Neuron (in vitro differentiated cells): Measurements from ENCODE around the gene TCF20.

Experiments
- H2AFZ ChIP-seq: one replicate; pipeline ENCODE4 v1.6.1; 2013; ENCODE audit warnings: low read depth, mild to moderate bottlenecking, inconsistent platforms, low read length, moderate library complexity
- H3K27me3 ChIP-seq: one replicate; pipeline ENCODE4 v1.6.1; 2013; ENCODE audit warnings: low read length; ENCODE audit not compliant: insufficient read depth
- H3K36me3 ChIP-seq: one replicate; pipeline ENCODE4 v1.6.1; 2013; ENCODE audit warnings: low read length; ENCODE audit not compliant: insufficient read depth
- H3K4me1 ChIP-seq: one replicate; pipeline ENCODE4 v1.6.1; 2013; ENCODE audit warnings: low read length; ENCODE audit not compliant: insufficient read depth
- H3K4me3 ChIP-seq: 2 replicates; pipeline ENCODE4 v1.5.1; 2013; ENCODE audit warnings: mild to moderate bottlenecking, low read length, moderate library complexity
- H3K9me3 ChIP-seq: one replicate; pipeline ENCODE4 v1.6.1; 2013; ENCODE audit warnings: low read length

TCF20 gene

GRCh38 chr22:42272431-42272999 is 2.1 kb upstream of the TCF20 start:
- Histone ChIP-seq H2AFZ (no peak overlapping the region), H3K36me3 (no peaks in the 10 kb centered on the region), H3K9me3 (no peaks in the 10 kb centered on the region), H3K4me1 (peaks cover 60% of the 10 kb centered on the region), H3K27me3 (no peaks in the 10 kb centered on the region), H3K4me3 (no peak overlapping the region)

GRCh38 chr22:42271906-42272305 is 1.5 kb upstream of the TCF20 start:
- Histone ChIP-seq H2AFZ (no peak overlapping the region), H3K27me3 (no peaks in the 10 kb centered on the region), H3K4me1 (peaks cover 59% of the 10 kb centered on the region), H3K36me3 (no peaks in the 10 kb centered on the region), H3K9me3 (no peaks in the 10 kb centered on the region), H3K4me3 (no peak overlapping the region)

GRCh38 chr22:42271191-42271813 is 849 bp upstream of the TCF20 start:
- H3K4me3 ChIP-seq: no peak overlapping the region
- no peaks in the 10 kb centered on the region for H3K9me3 ChIP-seq
- no peak overlapping the region for H2AFZ ChIP-seq
- no peaks in the 10 kb centered on the region for H3K36me3 ChIP-seq
- H3K27me3 ChIP-seq: no peaks in the 10 kb centered on the region
- H3K4me1 ChIP-seq: peaks cover 54% of the 10 kb centered on the region

- Histone ChIP-seq H3K36me3 (no peaks in the 10 kb centered on the region), H3K4me1 (peaks cover 45% of the 10 kb centered on the region)
Observed at GRCh38 chr22:42270176-42270509, 310 bp downstream of the TCF20 start.

GRCh38 chr22:42269432-42270175 is 849 bp downstream of the TCF20 start:
- peak overlapping the region; percentile 90 for H3K4me3 ChIP-seq
- no peaks in the 10 kb centered on the region for H3K36me3 ChIP-seq
- H3K9me3 ChIP-seq: no peaks in the 10 kb centered on the region
- peak overlapping the region; percentile 9 for H2AFZ ChIP-seq
- H3K27me3 ChIP-seq: no peaks in the 10 kb centered on the region
- H3K4me1 ChIP-seq: peaks cover 39% of the 10 kb centered on the region

More at GRCh38 chr22:42270176-42270509, 310 bp downstream of the TCF20 start:
- Histone ChIP-seq H3K4me3 (peak overlapping the region; percentile 90), H3K9me3 (no peaks in the 10 kb centered on the region), H2AFZ (peak overlapping the region; percentile 9), H3K27me3 (no peaks in the 10 kb centered on the region)

GRCh38 chr22:42268852-42269410 is 1.5 kb downstream of the TCF20 start:
- Histone ChIP-seq H3K4me3 (peak overlapping the region; percentile 90), H2AFZ (no peak overlapping the region)

GRCh38 chr22:42265321-42265720 is 5.1 kb downstream of the TCF20 start:
- no peak overlapping the region for H2AFZ ChIP-seq
- no peak overlapping the region for H3K4me3 ChIP-seq
- no peaks in the 10 kb centered on the region for H3K9me3 ChIP-seq
- no peaks in the 10 kb centered on the region for H3K27me3 ChIP-seq
- no peaks in the 10 kb centered on the region for H3K36me3 ChIP-seq
- peaks cover 12% of the 10 kb centered on the region for H3K4me1 ChIP-seq

More at GRCh38 chr22:42268852-42269410, 1.5 kb downstream of the TCF20 start:
- Histone ChIP-seq H3K36me3 (no peaks in the 10 kb centered on the region), H3K9me3 (no peaks in the 10 kb centered on the region), H3K27me3 (no peaks in the 10 kb centered on the region), H3K4me1 (peaks cover 33% of the 10 kb centered on the region)

- H3K9me3 ChIP-seq: no peaks in the 10 kb centered on the region
- no peak overlapping the region for H2AFZ ChIP-seq
- no peaks in the 10 kb centered on the region for H3K36me3 ChIP-seq
- no peak overlapping the region for H3K4me3 ChIP-seq
- peaks cover 14% of the 10 kb centered on the region for H3K4me1 ChIP-seq
- H3K27me3 ChIP-seq: no peaks in the 10 kb centered on the region
Observed at GRCh38 chr22:42263944-42264343, 6.5 kb downstream of the TCF20 start.

- Histone ChIP-seq H3K4me3 (no peak overlapping the region), H2AFZ (no peak overlapping the region), H3K36me3 (no peaks in the 10 kb centered on the region), H3K4me1 (peaks cover 5% of the 10 kb centered on the region), H3K9me3 (no peaks in the 10 kb centered on the region), H3K27me3 (no peaks in the 10 kb centered on the region)
Observed at GRCh38 chr22:42262964-42263363, 7.5 kb downstream of the TCF20 start.

GRCh38 chr22:42261296-42261695 is 9.2 kb downstream of the TCF20 start:
- H3K36me3 ChIP-seq: no peaks in the 10 kb centered on the region
- no peak overlapping the region for H2AFZ ChIP-seq
- no peak overlapping the region for H3K4me3 ChIP-seq
- no peaks in the 10 kb centered on the region for H3K9me3 ChIP-seq
- H3K4me1 ChIP-seq: peaks cover 5% of the 10 kb centered on the region
- no peaks in the 10 kb centered on the region for H3K27me3 ChIP-seq

GRCh38 chr22:42258126-42258525 is 12.3 kb downstream of the TCF20 start:
- H2AFZ ChIP-seq: no peak overlapping the region
- H3K36me3 ChIP-seq: no peaks in the 10 kb centered on the region
- no peaks in the 10 kb centered on the region for H3K27me3 ChIP-seq
- H3K4me3 ChIP-seq: no peak overlapping the region
- no peaks in the 10 kb centered on the region for H3K9me3 ChIP-seq
- H3K4me1 ChIP-seq: peaks cover 3% of the 10 kb centered on the region

GRCh38 chr22:42257386-42257785 is 13.1 kb downstream of the TCF20 start:
- H3K4me3 ChIP-seq: no peak overlapping the region
- no peaks in the 10 kb centered on the region for H3K27me3 ChIP-seq
- peaks cover 3% of the 10 kb centered on the region for H3K4me1 ChIP-seq
- no peaks in the 10 kb centered on the region for H3K9me3 ChIP-seq
- H2AFZ ChIP-seq: no peak overlapping the region
- no peaks in the 10 kb centered on the region for H3K36me3 ChIP-seq

- no peak overlapping the region for H3K4me3 ChIP-seq
- no peaks in the 10 kb centered on the region for H3K27me3 ChIP-seq
- H3K36me3 ChIP-seq: no peaks in the 10 kb centered on the region
- H3K9me3 ChIP-seq: no peaks in the 10 kb centered on the region
- no peak overlapping the region for H2AFZ ChIP-seq
- H3K4me1 ChIP-seq: peaks cover 3% of the 10 kb centered on the region
Observed at GRCh38 chr22:42256930-42257329, 13.5 kb downstream of the TCF20 start.
